IPS-20b (cell line): ENCODE results near the gene PROSER1.
A peak's percentile ranks its signal among the peaks of the same experiment; 100 is the strongest.
"Not testable (repeated sequence)": the region's sequence is repeated elsewhere in the genome, so short reads cannot be mapped to it uniquely, and the experiment has no call there.

Source experiments
- H3K27ac ChIP-seq: one replicate; pipeline ENCODE4 v1.5.1; 2013; ENCODE audit warnings: low read length
- H3K27me3 ChIP-seq: 2 replicates; pipeline ENCODE4 v1.6.1; 2013; ENCODE audit warnings: mild to moderate bottlenecking, low read length, inconsistent platforms; ENCODE audit not compliant: insufficient read depth
- H3K36me3 ChIP-seq: 2 replicates; pipeline ENCODE4 v1.6.1; 2013; ENCODE audit warnings: low read depth, mild to moderate bottlenecking, inconsistent platforms, low read length, moderate library complexity; ENCODE audit not compliant: insufficient read depth
- H3K4me1 ChIP-seq: 2 replicates; pipeline ENCODE4 v1.6.1; 2013; ENCODE audit warnings: mild to moderate bottlenecking, control low read depth, inconsistent platforms, low read length, moderate library complexity; ENCODE audit not compliant: insufficient read depth
- H3K4me3 ChIP-seq: 2 replicates; pipeline ENCODE4 v1.5.1; 2013; ENCODE audit warnings: mild to moderate bottlenecking, low read length, inconsistent platforms
- H3K9ac ChIP-seq: 2 replicates; pipeline ENCODE4 v1.6.1; 2013; ENCODE audit warnings: low read depth, mild to moderate bottlenecking, inconsistent platforms, low read length, moderate library complexity
- H3K9me3 ChIP-seq: 2 replicates; pipeline ENCODE4 v1.6.1; 2013; ENCODE audit warnings: mild to moderate bottlenecking, low read depth, low read length, inconsistent platforms; ENCODE audit not compliant: insufficient read depth

Gene PROSER1

GRCh38 chr13:39037880-39038568 is at the start of gene PROSER1, which contains the start of gene NHLRC3:
Gene PROSER1, minus strand, starts transcription at chr13:39038089. Its CDS starts 847 bp downstream, at chr13:39037242.
Gene NHLRC3, plus strand, starts transcription at chr13:39038456. Its CDS starts 184 bp downstream, at chr13:39038640.
- Histone ChIP-seq H3K36me3 (peaks cover 11% of the 10 kb centered on the region), H3K9me3 (no peaks in the 10 kb centered on the region), H3K4me1 (peaks cover 14% of the 10 kb centered on the region; the same call in 1 of the 2 replicates)

DNA sequence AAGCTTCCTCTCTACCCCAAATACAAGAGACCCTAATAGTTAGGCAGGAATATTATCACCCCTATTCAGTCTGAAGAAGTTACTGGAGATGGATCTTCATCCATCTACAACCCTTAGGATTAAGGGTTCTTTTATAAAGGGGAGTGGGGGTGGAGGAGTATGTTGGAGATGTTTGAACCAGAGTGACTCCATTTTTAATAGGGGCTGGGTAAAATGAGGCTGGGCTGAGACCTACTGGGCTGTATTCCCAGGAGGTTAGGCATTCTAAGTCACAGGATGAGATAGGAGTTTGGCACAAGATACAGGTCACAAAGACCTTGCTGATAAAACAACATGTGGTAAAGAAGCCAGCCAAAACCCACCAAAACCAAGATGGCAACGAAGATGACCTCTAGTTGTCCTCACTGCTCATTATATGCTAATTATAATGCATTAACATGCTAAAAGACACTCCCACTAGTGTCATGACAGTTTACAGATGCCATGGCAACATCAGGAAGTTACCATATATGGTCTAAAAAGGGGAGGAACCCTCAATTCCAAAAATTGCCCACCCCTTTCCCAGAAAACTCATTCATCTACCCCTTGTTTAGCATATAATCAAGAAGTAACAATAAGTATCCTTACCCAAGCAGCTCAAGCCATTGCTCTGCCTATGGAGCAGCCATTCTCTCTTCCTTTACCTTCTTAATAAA is 48.5 kb upstream of the PROSER1 start:
- not testable (repeated sequence) for H3K9me3 ChIP-seq, H3K9ac ChIP-seq, H3K4me1 ChIP-seq, H3K36me3 ChIP-seq, H3K4me3 ChIP-seq, H3K27me3 ChIP-seq, H3K27ac ChIP-seq

More at GRCh38 chr13:39037880-39038568, at the start of gene PROSER1, which contains the start of gene NHLRC3:
- Histone ChIP-seq H3K27ac (peak within 1 kb of the TSS; percentile 16), H3K9ac (peak within 1 kb of the TSS; percentile 96), H3K27me3 (no peaks in the 10 kb centered on the region), H3K4me3 (peak within 1 kb of the TSS; percentile 86)

DNA sequence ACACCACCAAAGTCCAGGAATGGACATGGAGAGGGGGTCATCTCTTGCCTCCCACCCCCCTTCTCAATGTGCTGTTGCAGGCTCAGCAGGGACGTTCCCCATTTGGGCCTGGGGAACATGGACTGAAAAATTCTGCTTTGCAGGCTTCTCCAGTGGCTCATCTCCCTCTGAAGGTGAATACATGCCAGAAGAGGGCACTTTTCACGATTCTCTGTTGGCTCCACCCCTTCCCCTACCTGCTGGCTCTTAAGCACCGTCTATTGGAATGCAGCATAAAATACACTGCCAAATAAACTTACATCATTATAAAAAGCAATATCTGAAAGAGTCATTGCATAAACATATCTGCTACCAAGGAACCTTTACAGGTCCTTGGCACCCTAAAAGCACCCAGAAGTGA is 36.1 kb upstream of the PROSER1 start:
- Histone ChIP-seq H3K9me3 (no peaks in the 10 kb centered on the region), H3K36me3 (no peaks in the 10 kb centered on the region), H3K4me3 (no peak overlapping the region), H3K27ac (no peak overlapping the region), H3K9ac (no peak overlapping the region), H3K27me3 (no peaks in the 10 kb centered on the region), H3K4me1 (no peaks in the 10 kb centered on the region; the same call in 1 of the 2 replicates)

DNA sequence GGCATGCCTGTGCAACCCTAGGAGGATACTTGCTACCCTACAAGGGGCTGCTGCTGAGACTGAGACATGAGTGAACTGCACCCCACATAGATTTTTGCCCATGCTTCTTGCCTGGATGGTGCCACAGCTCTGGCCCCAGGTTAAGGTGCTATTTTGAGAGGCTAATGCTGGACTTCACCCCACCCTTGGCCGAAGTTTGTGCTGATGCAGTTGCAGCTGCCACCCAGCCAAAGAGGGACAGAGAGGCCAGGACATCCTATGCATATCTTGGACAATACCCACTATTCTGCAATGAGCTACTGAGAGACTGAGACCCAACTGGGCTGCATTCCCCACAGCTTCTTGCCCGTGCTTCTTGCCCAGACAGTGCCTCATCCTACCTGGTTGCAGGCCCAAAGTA is 35.0 kb upstream of the PROSER1 start:
- Histone ChIP-seq H3K9ac (no peak overlapping the region), H3K27me3 (no peaks in the 10 kb centered on the region), H3K9me3 (no peaks in the 10 kb centered on the region), H3K4me1 (no peaks in the 10 kb centered on the region; the same call in 1 of the 2 replicates), H3K36me3 (no peaks in the 10 kb centered on the region), H3K27ac (no peak overlapping the region), H3K4me3 (no peak overlapping the region)

GRCh38 chr13:39062004-39062403 is 24.1 kb upstream of the PROSER1 start:
- Histone ChIP-seq H3K4me3 (no peak overlapping the region), H3K9ac (no peak overlapping the region), H3K36me3 (no peaks in the 10 kb centered on the region), H3K9me3 (no peaks in the 10 kb centered on the region), H3K4me1 (no peaks in the 10 kb centered on the region), H3K27me3 (no peaks in the 10 kb centered on the region), H3K27ac (no peak overlapping the region)

DNA sequence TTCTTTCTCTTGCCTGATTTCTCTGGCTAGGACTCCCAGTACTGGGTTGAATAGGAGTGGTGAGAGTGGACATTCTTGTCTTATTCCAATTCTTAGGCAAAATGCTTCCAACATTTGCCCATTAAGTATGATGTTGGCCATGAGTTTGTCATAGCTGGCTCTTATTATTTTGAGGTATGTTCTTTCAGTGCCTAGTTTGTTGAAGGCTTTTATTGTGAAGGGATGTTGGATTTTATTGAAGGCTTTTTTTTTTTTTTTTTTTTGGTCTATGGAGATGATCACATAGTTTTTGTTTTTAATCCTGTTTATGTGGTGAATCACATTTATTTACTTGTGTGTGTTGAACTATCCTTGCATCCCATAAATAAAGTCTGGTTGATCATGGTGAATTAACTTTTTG is 20.2 kb upstream of the PROSER1 start:
- Histone ChIP-seq H3K4me1 (no peaks in the 10 kb centered on the region; the same call in 1 of the 2 replicates), H3K4me3 (no peak overlapping the region), H3K9me3 (no peaks in the 10 kb centered on the region), H3K9ac (no peak overlapping the region), H3K27me3 (no peaks in the 10 kb centered on the region), H3K36me3 (no peaks in the 10 kb centered on the region), H3K27ac (no peak overlapping the region)

- Histone ChIP-seq H3K9me3 (no peaks in the 10 kb centered on the region), H3K27ac (no peak overlapping the region), H3K9ac (no peak overlapping the region), H3K4me3 (no peak overlapping the region), H3K27me3 (no peaks in the 10 kb centered on the region), H3K36me3 (no peaks in the 10 kb centered on the region), H3K4me1 (peaks cover 7% of the 10 kb centered on the region; the same call in 1 of the 2 replicates)
Observed at GRCh38 chr13:39056018-39056417, 18.1 kb upstream of the PROSER1 start.

DNA sequence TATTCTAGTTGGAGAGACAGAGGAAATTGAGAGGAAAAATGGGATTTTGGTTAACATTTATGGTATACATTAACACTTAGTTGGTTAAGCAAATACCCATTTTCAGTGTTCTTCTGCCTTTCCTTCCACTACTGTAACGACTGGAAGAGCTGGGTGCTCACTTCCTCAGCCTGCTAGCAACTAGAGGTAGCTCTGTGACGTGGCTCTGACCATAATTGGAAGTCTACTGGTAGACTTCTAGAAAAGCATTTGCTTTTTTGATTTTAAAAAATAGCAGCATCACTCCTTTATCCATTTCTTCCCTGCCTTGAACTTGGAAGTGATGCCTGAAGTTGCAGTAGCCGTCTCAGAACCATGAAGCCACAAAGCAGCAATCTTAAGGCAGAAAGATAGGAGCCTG is 16.2 kb upstream of the PROSER1 start:
- no peak overlapping the region for H3K27ac ChIP-seq
- H3K36me3 ChIP-seq = no peaks in the 10 kb centered on the region
- H3K9ac ChIP-seq = no peak overlapping the region
- H3K4me3 ChIP-seq = no peak overlapping the region
- no peaks in the 10 kb centered on the region for H3K27me3 ChIP-seq
- H3K4me1 ChIP-seq = peaks cover 7% of the 10 kb centered on the region; the same call in 1 of the 2 replicates
- H3K9me3 ChIP-seq = no peaks in the 10 kb centered on the region

- Histone ChIP-seq H3K27me3 (no peaks in the 10 kb centered on the region), H3K36me3 (no peaks in the 10 kb centered on the region), H3K9me3 (no peaks in the 10 kb centered on the region), H3K4me1 (peaks cover 14% of the 10 kb centered on the region; the same call in 1 of the 2 replicates), H3K9ac (no peak overlapping the region), H3K27ac (no peak overlapping the region), H3K4me3 (no peak overlapping the region)
Observed at GRCh38 chr13:39052944-39053343, 15.1 kb upstream of the PROSER1 start.

DNA sequence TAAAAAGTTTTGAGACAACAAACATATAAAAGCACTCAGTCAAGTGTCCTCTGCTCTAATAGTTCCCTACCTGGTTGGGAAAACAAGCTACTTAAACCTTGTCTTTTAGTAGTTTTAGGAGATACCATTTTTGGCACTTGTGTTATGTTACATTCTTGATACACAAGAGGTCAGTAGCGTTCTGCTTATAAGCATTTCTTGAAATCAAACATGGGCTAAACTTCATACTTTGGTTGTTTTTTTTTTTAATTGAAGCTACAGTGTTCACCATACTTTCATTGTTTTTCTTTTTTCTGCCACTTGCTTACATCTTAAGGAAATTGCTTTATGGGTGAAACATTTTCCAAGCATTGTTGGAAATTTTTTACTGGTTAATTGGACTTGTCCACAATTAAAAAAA is 13.3 kb upstream of the PROSER1 start:
- no peaks in the 10 kb centered on the region for H3K27me3 ChIP-seq
- H3K27ac ChIP-seq = no peak overlapping the region
- H3K4me3 ChIP-seq = no peak overlapping the region
- H3K36me3 ChIP-seq = no peaks in the 10 kb centered on the region
- peaks cover 21% of the 10 kb centered on the region; the same call in 1 of the 2 replicates for H3K4me1 ChIP-seq
- H3K9ac ChIP-seq = no peak overlapping the region
- H3K9me3 ChIP-seq = no peaks in the 10 kb centered on the region

GRCh38 chr13:39049274-39049673 is 11.4 kb upstream of the PROSER1 start:
- Histone ChIP-seq H3K9me3 (no peaks in the 10 kb centered on the region), H3K36me3 (peaks cover 8% of the 10 kb centered on the region; the same call in 1 of the 2 replicates), H3K9ac (no peak overlapping the region), H3K27me3 (no peaks in the 10 kb centered on the region), H3K4me1 (peaks cover 21% of the 10 kb centered on the region; the same call in 1 of the 2 replicates), H3K4me3 (no peak overlapping the region), H3K27ac (no peak overlapping the region)

DNA sequence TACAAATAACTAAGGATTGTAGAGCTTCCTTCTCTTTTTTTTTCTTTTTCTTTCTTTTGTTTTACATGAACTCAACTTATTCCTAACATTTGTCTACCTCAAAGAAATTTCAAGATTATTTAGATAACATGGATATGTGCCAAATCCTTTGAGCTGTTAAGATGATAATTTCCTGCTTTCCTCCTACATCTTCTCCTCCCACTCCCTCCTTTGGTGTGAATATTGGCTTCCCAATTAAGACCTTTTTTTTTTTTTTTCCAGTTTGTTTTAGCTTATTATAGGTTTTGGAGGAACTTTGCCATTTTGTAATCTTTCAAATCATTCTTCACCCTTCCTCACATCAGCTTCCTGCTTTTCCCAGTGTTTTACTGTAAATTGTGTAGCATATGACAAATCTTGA is 10.9 kb upstream of the PROSER1 start:
- no peaks in the 10 kb centered on the region for H3K9me3 ChIP-seq
- H3K4me1 ChIP-seq = peaks cover 21% of the 10 kb centered on the region; the same call in 1 of the 2 replicates
- no peak overlapping the region for H3K27ac ChIP-seq
- no peak overlapping the region for H3K9ac ChIP-seq
- peaks cover 13% of the 10 kb centered on the region for H3K36me3 ChIP-seq
- no peaks in the 10 kb centered on the region for H3K27me3 ChIP-seq
- H3K4me3 ChIP-seq = no peak overlapping the region
